Esophagus squamous epithelium (tissue), 5 donors: Measurements from ENCODE around the gene OR56A3. TPM values are rescaled to one million over a fixed set of nuclear protein-coding genes. Genes with fewer than 3 reads are reported as not detected.
"Not testable (repeated sequence)": the region's sequence is repeated elsewhere in the genome, so short reads cannot be mapped to it uniquely, and the experiment has no call there.

ENCODE experiments used
- DNase-seq: peaks from one replicate; lab custom pipeline; 2025; lab: John Stamatoyannopoulos, UW
- H3K27ac ChIP-seq, 4 donors: fragments of 200-600 bp; sonication (generic); one replicate each; pipeline ENCODE4 v1.5.1; 2016 to 2019; ENCODE audit warnings: mild to moderate bottlenecking in 1 of 4
- H3K27me3 ChIP-seq, 4 donors: fragments of 200-600 bp; sonication (generic); 1 replicate in 3 of 4; 2 replicates in 1 of 4; pipeline versions ENCODE4 v1.5.1 to v1.6.0; 2017 to 2021; ENCODE audit warnings: antibody characterized with exemption in 1 of 4
- H3K36me3 ChIP-seq, 3 donors: fragments of 200-600 bp; sonication (generic); one replicate each; pipeline ENCODE4 v1.5.1; 2016 to 2019
- H3K4me1 ChIP-seq, 3 donors: fragments of 200-600 bp; sonication (generic); one replicate each; pipeline ENCODE4 v1.5.1; 2017 to 2019
- H3K4me3 ChIP-seq, 4 donors: fragments of 200-600 bp; sonication (generic); 1 replicate in 3 of 4; 2 replicates in 1 of 4; pipeline ENCODE4 v1.5.1; 2016 to 2019; ENCODE audit warnings: mild to moderate bottlenecking in 2 of 4, moderate library complexity in 1 of 4
- H3K9me3 ChIP-seq, 3 donors: fragments of 200-600 bp; sonication (generic); one replicate each; pipeline ENCODE4 v1.5.1; 2016 to 2019
- CTCF ChIP-seq, 6 experiments: fragments of 450-650 bp in 4 of 6; fragments of 200-600 bp in 2 of 6; sonication (generic) in 2 of 6; IDR thresholded peaks; one replicate each; pipeline ENCODE4 v1.5.1; 2016 to 2019; ENCODE audit warnings: antibody characterized with exemption in 6 of 6, mild to moderate bottlenecking in 4 of 6, moderate library complexity in 4 of 6
- POLR2A ChIP-seq, 4 donors: fragments of 450-650 bp; IDR thresholded peaks; one replicate each; pipeline ENCODE4 v1.6.1; 2017; ENCODE audit warnings: antibody characterized with exemption in 4 of 4, mild to moderate bottlenecking in 4 of 4, moderate library complexity in 3 of 4
- WGBS, 2 donors: methylation state at CpG; one replicate each; pipeline ENCODE4 v1.1.5; 2018; 5-methylcytosine and 5-hydroxymethylcytosine counted together
- intact Hi-C: fragments of 100-400 bp; cut with DNase I; formaldehyde crosslinking; loops from one replicate; pipeline ENCODE4 v1.15.0; 2022
- total RNA-seq, 4 donors: library from RNA; depleted of rRNA; stranded (reverse); fragments of >200 nt; gene quantifications; one replicate each; pipeline ENCODE4 v1.1.0, GENCODE V29; 2016
- donor health status: DM: yes; HTN: yes; CAD: no.

The OR56A3 gene
- total RNA-seq, 4 donors from 2014 or later = not detected

GRCh38 chr11:5938603-5938965 is 3.5 kb upstream of the OR56A3 start:
- no peak overlapping the region for H3K4me3 ChIP-seq
- H3K27me3 ChIP-seq = no peaks in the 10 kb centered on the region
- 89 to 90% methylated on average over 10 to 17 of the region's 21 CpGs for WGBS, 2 donors
- H3K4me1 ChIP-seq = no peaks in the 10 kb centered on the region
- intact Hi-C loops = no loop called here
- DNase-seq = no peak
- H3K27ac ChIP-seq = no peak overlapping the region
- TF ChIP-seq CTCF (IDR thresholded peaks at IDR 0.05) = no peak
- no peak for TF ChIP-seq POLR2A (IDR thresholded peaks at IDR 0.05)
- H3K36me3 ChIP-seq = no peaks in the 10 kb centered on the region
- no peaks in the 10 kb centered on the region for H3K9me3 ChIP-seq

GRCh38 chr11:5940748-5941147 is 1.3 kb upstream of the OR56A3 start:
- no peak overlapping the region for H3K27ac ChIP-seq
- DNase-seq = no peak
- WGBS, 2 donors = 80 to 92% methylated on average over 2 of the region's 2 CpGs
- intact Hi-C loops = no loop called here
- TF ChIP-seq POLR2A (IDR thresholded peaks at IDR 0.05) (no peak), CTCF (IDR thresholded peaks at IDR 0.05) (no peak)
- H3K27me3 ChIP-seq = no peaks in the 10 kb centered on the region
- no peak overlapping the region for H3K4me3 ChIP-seq
- no peaks in the 10 kb centered on the region for H3K36me3 ChIP-seq
- H3K4me1 ChIP-seq = no peaks in the 10 kb centered on the region
- H3K9me3 ChIP-seq = no peaks in the 10 kb centered on the region

GRCh38 chr11:5955586-5955985 is 13.5 kb downstream of the OR56A3 start:
- WGBS, 2 donors = 65 to 80% methylated on average over 3 of the region's 3 CpGs
- no peaks in the 10 kb centered on the region for H3K27me3 ChIP-seq
- no peak for TF ChIP-seq CTCF (IDR thresholded peaks at IDR 0.05)
- TF ChIP-seq POLR2A (IDR thresholded peaks at IDR 0.05) = no peak
- no peaks in the 10 kb centered on the region for H3K9me3 ChIP-seq
- no peak for DNase-seq
- intact Hi-C loops = no loop called here
- H3K4me3 ChIP-seq = no peak overlapping the region
- H3K36me3 ChIP-seq = no peaks in the 10 kb centered on the region
- H3K27ac ChIP-seq = no peak overlapping the region
- H3K4me1 ChIP-seq = no peaks in the 10 kb centered on the region

GRCh38 chr11:5960704-5961320 is 18.8 kb downstream of the OR56A3 start:
- H3K27me3 ChIP-seq, intact Hi-C loops, DNase-seq, H3K27ac ChIP-seq, H3K36me3 ChIP-seq, H3K4me1 ChIP-seq, H3K9me3 ChIP-seq, H3K4me3 ChIP-seq: not testable (repeated sequence)
- WGBS, 2 donors = no CpG with 5 or more reads among the region's 40 CpGs

GRCh38 chr11:5966958-5967357 is 24.9 kb downstream of the OR56A3 start:
- TF ChIP-seq CTCF (IDR thresholded peaks at IDR 0.05) (no peak), POLR2A (IDR thresholded peaks at IDR 0.05) (no peak)
- intact Hi-C loops = no loop called here
- 52 to 61% methylated on average over 2 of the region's 2 CpGs for WGBS, 2 donors
- Histone ChIP-seq H3K36me3 (no peaks in the 10 kb centered on the region), H3K9me3 (peaks cover 0 to 7% (median 0%) of the 10 kb centered on the region in 3 donors), H3K27me3 (no peaks in the 10 kb centered on the region), H3K4me3 (no peak overlapping the region), H3K4me1 (no peaks in the 10 kb centered on the region), H3K27ac (no peak overlapping the region)
- DNase-seq = no peak

GRCh38 chr11:5967708-5968107 is 25.7 kb downstream of the OR56A3 start:
- TF ChIP-seq POLR2A (IDR thresholded peaks at IDR 0.05) (no peak), CTCF (IDR thresholded peaks at IDR 0.05) (no peak)
- Histone ChIP-seq H3K9me3 (peaks cover 0 to 7% (median 0%) of the 10 kb centered on the region in 3 donors), H3K27ac (no peak overlapping the region), H3K4me1 (no peaks in the 10 kb centered on the region), H3K4me3 (no peak overlapping the region), H3K27me3 (no peaks in the 10 kb centered on the region), H3K36me3 (no peaks in the 10 kb centered on the region)
- intact Hi-C loops = no loop called here
- WGBS, 2 donors = 18 to 64% methylated on average over 3 of the region's 3 CpGs
- no peak for DNase-seq
